IPS-18c (cell line): ENCODE results near the gene MYOF.
"Not testable (repeated sequence)": the region's sequence is repeated elsewhere in the genome, so short reads cannot be mapped to it uniquely, and the experiment has no call there.

Experiments
- H3K4me3 ChIP-seq: 2 replicates; pipeline ENCODE4 v1.7.0; 2013; ENCODE audit warnings: low read depth, mild to moderate bottlenecking, low read length, moderate library complexity; ENCODE audit not compliant: insufficient read depth
- H3K9me3 ChIP-seq: one replicate; pipeline ENCODE4 v1.6.1; 2013; ENCODE audit warnings: mild to moderate bottlenecking, low read length, moderate library complexity; ENCODE audit not compliant: control insufficient read depth, insufficient read depth

The MYOF gene

DNA sequence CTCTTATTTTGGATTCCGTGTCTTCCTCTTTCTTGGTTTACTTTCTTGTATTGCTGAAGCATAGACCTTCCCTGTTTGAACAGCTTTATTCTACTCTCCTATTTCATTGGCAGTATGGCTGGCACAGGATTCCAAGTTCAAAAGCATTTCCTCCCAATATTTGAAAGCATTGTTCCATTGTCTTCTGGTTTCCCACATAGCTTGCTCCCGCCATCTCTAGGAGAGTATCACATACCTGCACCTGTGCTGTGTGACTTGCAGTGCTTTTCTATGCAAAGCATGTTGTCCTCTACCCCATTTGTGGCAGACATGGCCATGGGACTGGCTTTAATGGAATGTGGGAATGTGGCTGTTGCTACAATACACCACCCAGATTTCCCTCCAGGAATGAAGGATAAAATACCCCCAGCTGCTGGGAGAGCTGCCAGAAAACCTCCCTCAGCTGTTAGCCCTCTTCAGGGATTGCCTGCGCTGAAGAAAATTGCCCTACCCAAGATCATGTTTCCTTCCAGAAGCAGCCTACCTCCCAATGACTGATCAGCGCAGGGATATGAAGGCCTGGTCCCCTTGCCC lies 6.9 kb upstream of the MYOF start:
- Histone ChIP-seq H3K9me3 (no peaks in the 10 kb centered on the region), H3K4me3 (no peak overlapping the region)

DNA sequence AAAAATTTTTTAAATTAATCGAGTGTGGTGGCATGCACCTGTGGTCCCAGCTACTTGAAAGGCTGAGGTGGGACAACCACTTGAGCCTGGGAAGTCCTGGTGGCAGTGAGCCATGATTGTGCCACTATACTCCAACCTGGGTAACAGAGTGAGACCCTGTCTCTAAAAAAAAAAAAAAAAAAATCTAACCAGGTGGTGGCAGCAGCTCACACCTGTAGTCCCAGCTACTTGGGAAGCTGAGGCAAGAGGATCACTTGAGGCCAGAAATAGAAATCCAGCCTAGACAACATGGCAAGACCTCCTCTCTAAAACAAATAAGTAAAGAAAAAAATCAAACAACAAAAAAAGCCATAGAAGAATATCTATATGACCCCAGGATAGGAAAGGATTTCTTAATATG lies 3.6 kb upstream of the MYOF start:
- H3K4me3 ChIP-seq, result no peak overlapping the region

DNA sequence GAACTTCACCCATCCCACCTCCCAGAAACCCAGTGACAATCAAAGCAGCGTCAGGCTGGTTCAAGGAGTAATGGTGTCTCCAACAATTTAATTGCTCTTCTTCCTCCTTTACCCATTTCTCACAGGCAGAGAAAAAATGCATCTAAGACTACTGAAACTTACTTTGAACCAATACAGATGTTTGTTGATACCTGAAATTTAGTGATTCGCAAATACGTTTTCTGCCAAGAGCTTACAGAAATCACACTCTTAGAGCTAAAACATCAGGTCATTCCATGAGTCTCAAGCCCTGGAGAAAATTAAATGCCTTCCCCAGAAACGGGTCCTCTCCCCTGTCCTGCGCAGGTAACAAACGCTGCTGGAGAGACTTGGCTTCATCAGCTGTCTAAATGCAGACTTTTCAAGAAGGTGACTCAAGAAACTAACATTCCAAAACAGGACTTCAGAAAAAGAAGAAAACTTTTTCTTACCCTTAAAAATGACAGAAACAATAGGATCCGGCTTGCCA lies 443 bp downstream of the MYOF start:
- H3K4me3 ChIP-seq, result peak overlapping the region; percentile 52; the same call in 1 of the 2 replicates

More for the DNA sequence above, 3.6 kb upstream of the MYOF start:
- H3K9me3 ChIP-seq, result no peaks in the 10 kb centered on the region

DNA sequence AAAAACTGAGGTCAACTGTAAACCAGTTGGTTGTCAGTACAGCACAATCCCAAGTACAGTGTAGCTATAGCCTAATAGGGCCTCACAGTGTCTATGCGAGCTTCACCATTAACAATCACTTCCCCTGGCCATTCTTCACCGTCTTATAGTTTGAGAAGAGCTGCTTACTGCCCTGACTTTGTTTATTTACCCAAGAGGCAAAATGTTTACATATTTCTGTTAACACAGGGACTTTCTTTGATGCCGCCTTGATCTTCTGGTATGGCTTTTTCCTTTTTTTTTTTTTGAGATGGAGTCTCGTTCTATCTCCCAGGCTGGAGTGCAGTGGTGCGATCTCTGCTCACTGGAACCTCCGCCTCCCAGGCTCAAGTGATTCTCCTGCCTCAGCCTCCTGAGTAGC lies 3.3 kb downstream of the MYOF start:
- H3K4me3 ChIP-seq, result no peak overlapping the region

More for the DNA sequence above, 443 bp downstream of the MYOF start:
- no peaks in the 10 kb centered on the region for H3K9me3 ChIP-seq

DNA sequence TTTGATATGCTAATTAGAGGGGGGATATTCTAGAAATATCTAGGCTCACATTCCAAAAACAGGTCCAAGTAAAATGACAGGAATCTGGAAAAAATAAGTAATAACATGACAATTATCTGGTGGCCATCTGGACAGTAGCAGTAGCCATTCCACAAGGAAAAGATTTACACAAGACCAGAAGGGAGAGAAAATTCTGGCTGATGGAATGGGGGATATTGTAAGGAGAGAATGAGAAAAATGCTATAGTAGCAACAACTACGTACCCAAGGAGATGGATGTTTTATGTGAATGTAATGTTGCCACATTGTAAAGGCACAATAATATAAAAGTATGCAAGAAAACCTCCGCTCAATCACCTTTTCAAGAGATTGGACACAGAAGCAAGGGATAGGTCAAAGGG lies 5.4 kb downstream of the MYOF start:
- Histone ChIP-seq H3K9me3 (no peaks in the 10 kb centered on the region), H3K4me3 (no peak overlapping the region)

More for the DNA sequence above, 3.3 kb downstream of the MYOF start:
- no peaks in the 10 kb centered on the region for H3K9me3 ChIP-seq

DNA sequence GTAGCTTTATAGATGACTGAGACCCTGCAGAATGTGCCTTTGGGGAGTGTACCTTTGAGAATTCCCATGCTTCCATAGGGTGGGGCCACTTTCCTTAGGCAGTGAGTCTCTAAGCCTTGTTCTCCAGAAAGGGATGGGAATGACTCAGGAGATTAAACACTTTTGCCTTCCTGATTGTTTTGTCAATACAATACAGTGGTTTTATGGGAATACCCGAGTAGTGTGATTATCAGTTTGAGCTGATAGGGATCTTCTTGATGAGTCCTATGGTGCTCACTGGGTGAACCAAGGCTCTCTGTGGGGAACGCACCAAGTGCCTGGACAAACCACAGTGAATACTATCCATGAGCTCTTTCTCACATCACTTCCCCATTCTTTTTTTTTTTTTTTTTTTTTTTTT lies 6.3 kb downstream of the MYOF start:
- Histone ChIP-seq H3K4me3 (no peak overlapping the region), H3K9me3 (no peaks in the 10 kb centered on the region)

DNA sequence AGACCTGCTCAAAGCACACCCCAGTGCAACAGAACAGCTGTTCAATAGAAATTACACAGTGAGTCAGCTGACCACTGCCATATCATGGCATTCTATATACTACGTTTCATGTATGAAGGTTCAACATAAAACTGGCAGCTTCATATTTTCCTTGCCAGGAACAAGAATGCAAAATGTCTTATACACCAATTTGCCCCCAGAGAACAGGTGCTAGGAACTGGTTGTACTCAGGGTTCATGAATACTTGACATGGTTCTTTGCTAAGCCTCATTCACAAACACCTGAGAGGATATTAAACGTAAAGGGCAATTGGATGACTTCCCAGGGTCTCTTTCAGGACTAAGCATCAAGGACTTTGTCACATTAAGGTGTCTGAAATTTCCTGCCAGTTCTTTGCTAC lies 6.9 kb downstream of the MYOF start:
- no peak overlapping the region for H3K4me3 ChIP-seq
- H3K9me3 ChIP-seq, result no peaks in the 10 kb centered on the region

DNA sequence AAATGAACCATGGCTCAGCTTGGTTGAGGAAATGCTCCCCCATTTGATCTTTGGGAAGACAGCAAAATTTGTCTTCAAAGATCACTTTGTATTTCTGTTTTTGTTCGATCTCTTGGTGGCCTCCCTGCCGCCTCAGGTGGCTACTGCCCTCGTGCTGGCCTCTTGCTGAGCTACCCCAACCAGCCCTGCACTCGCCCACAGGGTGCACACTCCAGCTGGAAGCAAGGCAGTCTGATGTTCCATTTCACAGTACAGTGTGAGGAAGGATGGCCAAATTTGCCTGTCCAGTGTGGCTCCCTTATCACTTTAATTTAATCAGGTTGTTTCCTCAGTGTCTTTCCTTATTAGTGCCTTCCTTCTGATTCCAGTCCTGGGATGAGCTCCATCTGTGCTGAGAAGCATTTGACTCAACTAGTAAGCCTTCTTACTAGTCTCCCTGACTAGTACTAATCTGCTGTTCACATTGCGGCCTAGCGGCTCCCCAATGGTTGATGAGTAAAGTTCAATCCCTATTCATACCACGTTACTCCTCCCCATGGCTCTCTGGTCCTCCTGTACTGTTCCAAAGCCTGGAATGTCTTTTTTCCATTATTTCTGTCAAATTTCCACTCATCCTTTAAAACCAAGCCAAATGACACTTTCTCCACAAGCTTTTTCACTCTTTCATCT lies 8.2 kb downstream of the MYOF start:
- no peak overlapping the region for H3K4me3 ChIP-seq

DNA sequence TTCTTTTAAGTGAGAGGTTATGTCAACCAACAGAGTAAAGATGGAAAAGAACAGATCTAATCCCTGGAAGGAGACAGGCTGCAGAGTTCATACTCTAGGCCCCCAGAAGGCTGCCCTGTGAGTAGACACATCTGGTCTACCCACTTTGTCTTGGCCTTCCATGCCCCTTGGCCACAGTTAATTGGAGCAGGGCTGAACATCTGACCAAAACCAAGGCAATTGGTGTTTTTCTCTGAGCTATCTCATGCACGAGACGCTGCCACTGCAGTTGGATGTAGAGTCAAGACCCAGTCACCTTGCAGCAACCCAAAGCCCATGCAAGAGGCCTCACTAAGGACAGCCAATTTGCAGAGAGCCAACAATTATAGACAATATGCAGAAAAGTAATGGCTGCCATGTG lies 9.0 kb downstream of the MYOF start:
- Histone ChIP-seq H3K9me3 (no peaks in the 10 kb centered on the region), H3K4me3 (no peak overlapping the region)

More for the DNA sequence above, 8.2 kb downstream of the MYOF start:
- H3K9me3 ChIP-seq, result no peaks in the 10 kb centered on the region

DNA sequence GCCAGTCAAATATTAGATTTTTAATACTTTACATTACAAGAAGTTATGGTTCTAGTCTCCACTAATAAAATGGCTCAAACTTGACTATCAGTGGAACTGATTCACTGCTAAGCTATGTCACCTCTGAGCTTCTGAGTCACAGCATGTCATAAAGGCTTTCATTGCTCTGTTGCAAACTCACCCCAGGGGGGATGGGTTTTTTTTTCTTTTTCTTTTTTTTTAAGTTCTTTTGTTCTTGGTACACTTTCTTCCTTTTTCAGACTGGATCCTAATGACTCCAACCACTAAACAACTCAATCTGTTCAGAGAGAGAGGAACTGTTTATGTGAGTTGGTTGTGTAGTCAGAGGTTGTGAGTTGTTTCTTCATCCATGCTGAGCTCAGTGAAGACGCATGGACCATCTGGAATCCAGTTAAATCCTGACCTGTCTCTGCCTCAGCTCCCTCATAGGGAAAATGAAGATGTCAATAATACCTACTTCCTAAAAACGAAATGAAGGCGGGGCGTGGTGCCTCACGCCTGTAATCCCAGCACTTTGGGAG lies 11.0 kb downstream of the MYOF start:
- Histone ChIP-seq H3K4me3 (no peak overlapping the region), H3K9me3 (no peaks in the 10 kb centered on the region)

DNA sequence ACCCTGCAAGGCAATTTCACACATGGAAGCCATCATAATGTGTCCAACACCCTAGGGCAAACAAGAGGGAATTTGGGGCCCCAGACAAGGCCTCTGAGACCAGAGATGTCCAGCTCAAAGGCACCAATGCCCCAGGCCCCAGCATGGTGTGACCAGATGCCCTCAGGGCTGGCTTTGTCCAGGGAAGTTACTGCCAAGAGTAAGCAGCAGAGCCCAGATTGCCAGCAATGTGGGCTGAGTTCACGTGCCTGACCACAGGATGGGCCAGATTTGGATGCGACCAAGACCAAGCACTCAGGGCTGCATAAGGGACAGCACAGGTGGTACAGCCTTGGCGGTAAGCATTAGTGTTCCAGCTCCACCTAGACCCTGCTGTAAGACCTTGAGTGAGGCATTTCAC lies 12.7 kb downstream of the MYOF start:
- Histone ChIP-seq H3K4me3 (no peak overlapping the region), H3K9me3 (no peaks in the 10 kb centered on the region)

DNA sequence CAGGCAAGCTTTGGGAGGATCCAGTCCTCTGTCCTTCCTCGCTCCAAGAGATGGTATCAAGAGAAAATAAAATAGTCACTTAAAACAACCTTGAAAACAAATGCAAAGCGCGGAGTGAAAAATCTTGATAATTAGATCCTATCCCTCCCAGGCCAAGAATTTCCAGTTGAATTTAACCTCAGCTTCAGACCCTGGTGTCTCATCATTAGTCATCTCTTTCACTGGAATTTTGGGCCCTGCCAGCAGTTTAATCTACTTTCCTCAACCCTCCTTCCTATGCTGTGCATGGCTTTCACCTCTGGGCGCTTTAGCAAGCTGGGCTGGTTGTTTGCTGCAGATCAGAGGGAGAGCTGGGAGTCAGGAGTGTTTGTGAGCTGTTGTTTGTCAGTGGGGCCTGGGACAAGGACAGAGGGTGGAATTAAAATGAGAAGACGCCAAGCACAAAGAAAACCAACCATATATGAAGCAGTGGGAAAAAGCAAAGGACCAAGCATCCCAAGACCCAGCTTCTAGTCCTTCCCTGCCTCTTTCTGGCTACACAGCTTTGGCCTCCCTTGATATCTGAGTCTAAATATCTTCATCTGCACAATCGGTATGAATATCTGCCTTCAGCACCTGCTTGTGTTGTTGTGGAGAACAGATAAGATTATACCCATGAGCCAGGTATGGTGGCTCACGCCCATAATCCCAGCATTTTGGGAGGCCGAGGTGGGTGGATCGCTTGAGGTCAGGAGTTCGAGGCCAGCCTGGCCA lies 13.5 kb downstream of the MYOF start:
- Histone ChIP-seq H3K9me3 (no peaks in the 10 kb centered on the region), H3K4me3 (no peak overlapping the region)

DNA sequence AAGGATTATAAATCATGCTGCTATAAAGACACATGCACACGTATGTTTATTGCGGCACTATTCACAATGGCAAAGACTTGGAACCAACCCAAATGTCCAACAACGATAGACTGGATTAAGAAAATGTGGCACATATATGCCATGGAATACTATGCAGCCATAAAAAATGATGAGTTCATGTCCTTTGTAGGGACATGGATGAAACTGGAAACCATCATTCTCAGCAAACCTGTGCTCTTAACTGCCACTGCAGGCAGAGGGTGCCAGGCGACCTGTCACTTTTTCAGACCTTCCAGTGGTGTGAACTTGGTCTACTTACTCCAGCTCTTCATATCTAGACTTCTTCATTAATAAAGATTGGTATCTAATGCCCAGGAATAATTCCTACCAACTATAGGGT lies 14.5 kb downstream of the MYOF start:
- H3K4me3 ChIP-seq, H3K9me3 ChIP-seq: not testable (repeated sequence)

DNA sequence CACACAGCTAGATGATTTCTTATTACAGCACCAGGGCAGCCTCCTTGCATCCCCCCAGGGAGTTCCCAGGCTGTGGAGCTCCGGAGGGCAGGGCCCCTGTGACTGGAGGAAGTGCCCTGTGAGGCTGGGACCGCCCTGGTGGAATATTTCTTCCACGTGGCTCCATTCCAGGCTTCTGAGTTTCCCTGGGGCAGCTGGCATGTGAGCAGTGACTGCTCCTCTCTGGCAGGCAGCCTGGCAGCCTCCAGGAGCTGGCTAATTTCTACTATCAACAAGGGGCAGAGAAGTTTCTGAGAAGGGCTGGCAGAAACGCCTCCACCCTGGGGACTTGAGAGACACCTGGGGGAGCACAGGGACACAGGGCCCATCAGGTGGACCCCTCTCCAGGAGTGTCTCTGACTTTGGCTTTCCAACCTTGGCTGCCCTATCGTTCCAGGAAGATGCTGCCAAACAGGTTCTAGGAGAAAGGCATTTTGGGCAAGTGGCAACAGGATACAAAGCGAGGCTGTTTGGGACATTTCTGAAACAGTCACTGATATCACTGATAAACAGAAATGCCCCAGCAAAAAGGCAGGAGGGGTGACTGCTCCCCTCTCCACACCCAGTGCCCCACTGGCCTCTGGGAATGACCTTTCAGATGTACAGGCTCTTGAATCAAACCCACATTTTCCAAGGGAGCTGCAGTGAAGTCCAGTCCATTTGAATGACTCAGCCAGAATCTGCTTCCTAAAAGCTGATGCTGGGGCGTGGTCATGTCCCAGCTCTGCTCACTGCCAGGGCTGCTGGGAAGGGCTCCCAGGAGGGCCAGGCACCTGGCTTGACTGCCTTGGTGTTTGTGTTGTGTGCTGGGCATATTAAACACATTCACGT lies 16.1 kb downstream of the MYOF start:
- no peak overlapping the region for H3K4me3 ChIP-seq
- H3K9me3 ChIP-seq, result no peaks in the 10 kb centered on the region

DNA sequence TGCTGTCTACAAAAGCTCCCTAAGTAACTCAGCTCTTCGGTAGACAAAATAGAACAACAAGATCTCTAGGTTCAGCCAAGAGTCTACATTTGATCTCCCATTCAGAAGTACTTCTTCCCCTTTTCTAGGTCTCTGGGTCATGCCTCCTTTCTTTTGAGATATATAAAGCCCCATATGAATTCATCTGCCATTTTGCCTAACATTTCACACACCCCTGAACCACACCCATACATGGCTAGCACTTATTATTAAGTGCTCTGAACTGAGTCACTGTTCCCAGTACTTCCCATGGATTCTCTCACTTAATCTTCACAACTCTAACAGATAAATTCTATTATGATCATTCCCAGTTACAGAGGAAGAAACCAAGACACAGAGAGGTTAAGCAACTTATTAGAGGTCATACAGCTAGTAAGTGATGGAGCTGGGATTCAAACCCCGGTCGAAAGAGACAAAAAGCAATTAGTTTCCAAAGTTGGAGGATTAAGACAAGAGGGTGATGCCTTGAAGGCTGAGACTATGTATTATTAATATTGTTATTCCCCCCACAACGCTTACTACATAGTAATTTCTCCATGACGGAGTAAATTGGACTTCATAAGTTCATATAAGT lies 17.3 kb downstream of the MYOF start:
- Histone ChIP-seq H3K4me3 (no peak overlapping the region), H3K9me3 (no peaks in the 10 kb centered on the region)

DNA sequence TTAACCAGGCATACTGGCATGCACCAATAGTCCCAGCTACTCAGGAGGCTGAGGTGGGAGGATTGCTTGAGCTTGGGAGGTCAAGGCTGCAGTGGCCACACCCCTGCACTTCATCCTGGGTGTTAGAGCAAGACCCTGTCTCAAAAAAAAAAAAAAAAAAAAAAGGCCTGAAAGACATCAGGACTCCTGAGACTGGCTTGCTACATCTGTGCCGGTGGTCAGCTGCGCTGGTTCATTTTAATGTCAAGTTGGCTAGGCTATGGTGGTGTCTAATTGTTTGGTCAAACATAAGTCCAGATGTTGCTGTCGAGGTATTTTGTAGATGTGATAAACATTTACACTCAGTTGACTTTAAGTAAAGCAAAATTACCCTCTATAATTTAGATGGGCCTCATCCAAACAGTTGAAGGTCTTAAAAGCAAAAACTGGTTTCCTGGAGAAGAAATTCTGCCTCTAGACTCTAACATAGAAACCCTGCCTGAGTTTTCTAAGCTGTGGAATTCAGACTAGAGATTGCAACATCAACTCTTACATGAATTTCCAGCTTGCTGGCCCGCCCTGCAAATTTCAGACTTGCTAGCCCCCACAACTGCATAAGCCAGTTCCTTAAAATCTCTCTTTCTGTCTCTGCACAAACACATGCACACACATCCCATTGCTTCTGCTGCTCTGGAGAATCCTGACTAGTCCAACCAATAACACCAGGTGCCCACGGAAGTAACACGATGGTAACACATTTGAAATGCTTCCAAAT lies 18.2 kb downstream of the MYOF start:
- Histone ChIP-seq H3K4me3 (no peak overlapping the region), H3K9me3 (no peaks in the 10 kb centered on the region)
